SH-SY5Y (cell line): ENCODE measurements around the gene UBAP1L.

Source experiments
- GATA2 ChIP-seq: IDR thresholded peaks from 2 replicates; pipeline ENCODE4 v1.6.1; 2011; ENCODE audit warnings: mild to moderate bottlenecking, low read depth, low read length
- GATA3 ChIP-seq: IDR thresholded peaks from 2 replicates; pipeline ENCODE4 v1.6.1; 2011; ENCODE audit warnings: low read depth, mild to moderate bottlenecking, low read length, moderate library complexity

Gene UBAP1L

DNA sequence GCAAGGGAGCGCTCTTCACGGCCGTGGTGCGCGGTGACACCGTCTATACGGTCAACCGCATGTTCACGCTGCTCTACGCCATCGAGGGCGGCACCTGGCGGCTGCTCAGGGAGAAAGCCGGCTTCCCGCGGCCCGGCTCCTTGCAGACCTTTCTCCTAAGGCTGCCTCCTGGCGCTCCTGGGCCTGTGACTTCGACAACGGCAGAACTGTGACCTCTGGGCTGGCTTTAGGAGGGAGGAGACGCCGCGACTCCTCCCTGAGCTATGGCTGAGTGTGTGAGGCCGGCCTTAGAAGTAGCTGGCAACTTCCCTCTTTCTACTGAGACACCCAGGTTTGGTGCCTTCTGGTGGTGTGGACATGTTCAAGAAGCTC, 37.0 kb downstream of the UBAP1L start:
- TF ChIP-seq GATA2 (no peak), GATA3 (no peak)

- TF ChIP-seq GATA2 (no peak), GATA3 (no peak)
These were observed 37.6 kb downstream of the UBAP1L start for GRCh38 chr15:65077291-65077980.

GRCh38 chr15:65076486-65077290, 38.3 kb downstream of the UBAP1L start, which contains the start of gene KBTBD13:
Gene KBTBD13 (plus strand): TSS chr15:65076746. CDS start chr15:65076816, 70 bp downstream.
- no peak for TF ChIP-seq GATA3

- TF ChIP-seq GATA2, result no peak
- no peak for TF ChIP-seq GATA3
These were observed 42.4 kb downstream of the UBAP1L start for GRCh38 chr15:65072617-65073016.

DNA sequence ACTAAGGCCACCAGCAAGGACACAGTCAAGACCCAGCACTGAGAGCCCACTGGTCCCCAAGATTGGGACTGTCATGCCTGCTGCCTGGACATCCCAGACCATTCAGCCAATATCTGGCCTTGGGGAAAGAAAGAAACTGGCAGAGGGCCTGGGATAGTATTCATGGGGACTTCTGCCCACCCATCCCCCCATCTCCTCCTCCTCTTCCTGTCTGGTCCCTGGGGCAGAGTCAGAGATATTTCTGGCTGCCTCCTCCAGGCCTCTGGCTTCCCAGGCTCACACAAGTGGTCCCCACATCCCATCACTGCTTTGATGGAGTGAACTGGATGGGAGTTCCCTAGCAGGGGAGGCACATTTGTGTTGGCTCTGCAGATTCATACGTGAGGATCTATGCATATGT, 43.0 kb downstream of the UBAP1L start:
- TF ChIP-seq GATA3 (no peak), GATA2 (no peak)

DNA sequence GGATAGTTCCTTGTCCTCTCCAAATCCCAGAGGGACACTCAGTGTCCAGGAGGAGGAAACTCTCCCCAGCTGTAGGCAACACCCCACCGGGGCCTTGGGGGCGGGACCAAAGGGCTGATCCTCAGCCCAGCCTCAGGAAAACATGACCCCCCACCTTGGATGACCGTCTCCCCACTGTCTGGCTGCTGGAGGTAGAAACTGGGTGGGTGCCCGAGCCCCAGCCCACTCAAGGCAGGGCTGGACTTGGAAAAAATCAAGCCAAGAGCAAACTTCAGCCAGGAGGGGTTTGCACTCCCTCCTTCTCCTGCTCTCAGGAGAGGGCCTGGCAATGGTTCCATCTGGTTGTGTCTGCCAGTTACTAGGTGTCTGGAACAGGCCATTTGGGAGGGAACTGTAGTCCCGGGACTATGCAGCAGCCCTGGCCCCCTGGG, 43.6 kb downstream of the UBAP1L start:
- no peak for TF ChIP-seq GATA2
- TF ChIP-seq GATA3, result no peak

DNA sequence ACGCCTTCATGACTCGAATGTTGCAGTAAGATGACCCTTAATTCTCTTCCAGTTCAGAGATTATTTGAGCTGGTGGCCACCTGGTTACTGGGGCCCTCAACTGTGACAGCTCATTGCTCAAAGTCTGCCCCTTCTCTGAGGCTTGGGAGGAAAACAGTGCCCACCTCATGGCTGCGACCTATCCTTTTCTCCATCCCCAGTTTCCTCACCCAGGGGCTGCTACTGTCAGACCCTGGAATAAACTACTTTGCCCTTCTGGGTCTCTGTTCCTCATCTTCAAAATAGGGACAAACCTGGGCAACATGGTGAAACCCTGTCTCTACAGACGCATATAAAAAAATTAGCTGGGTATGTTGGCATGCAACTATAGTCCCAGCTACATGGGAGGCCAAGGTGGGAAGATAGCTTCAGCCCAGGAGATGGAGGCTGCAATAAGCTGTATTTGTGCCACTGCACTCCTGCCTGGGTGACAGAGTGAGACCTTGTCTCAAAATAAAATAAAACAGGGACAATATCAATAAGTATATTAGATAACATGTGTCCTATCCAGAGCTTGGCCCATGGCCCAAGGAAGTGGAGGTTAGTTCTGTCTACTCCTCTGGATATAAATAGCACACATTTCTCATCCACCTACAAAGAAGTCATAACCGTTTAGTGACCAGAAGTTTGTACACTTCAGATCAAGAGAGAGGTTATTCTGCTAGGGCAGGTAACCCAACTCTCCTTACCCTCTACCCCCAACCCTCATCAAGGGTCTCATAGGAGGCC, 45.0 kb downstream of the UBAP1L start:
- TF ChIP-seq GATA2 (no peak), GATA3 (no peak)

- no peak for TF ChIP-seq GATA3
These were observed 45.8 kb downstream of the UBAP1L start for GRCh38 chr15:65069179-65069578.

GRCh38 chr15:65068403-65068788, 46.6 kb downstream of the UBAP1L start:
- TF ChIP-seq GATA3, result no peak
- TF ChIP-seq GATA2, result no peak

DNA sequence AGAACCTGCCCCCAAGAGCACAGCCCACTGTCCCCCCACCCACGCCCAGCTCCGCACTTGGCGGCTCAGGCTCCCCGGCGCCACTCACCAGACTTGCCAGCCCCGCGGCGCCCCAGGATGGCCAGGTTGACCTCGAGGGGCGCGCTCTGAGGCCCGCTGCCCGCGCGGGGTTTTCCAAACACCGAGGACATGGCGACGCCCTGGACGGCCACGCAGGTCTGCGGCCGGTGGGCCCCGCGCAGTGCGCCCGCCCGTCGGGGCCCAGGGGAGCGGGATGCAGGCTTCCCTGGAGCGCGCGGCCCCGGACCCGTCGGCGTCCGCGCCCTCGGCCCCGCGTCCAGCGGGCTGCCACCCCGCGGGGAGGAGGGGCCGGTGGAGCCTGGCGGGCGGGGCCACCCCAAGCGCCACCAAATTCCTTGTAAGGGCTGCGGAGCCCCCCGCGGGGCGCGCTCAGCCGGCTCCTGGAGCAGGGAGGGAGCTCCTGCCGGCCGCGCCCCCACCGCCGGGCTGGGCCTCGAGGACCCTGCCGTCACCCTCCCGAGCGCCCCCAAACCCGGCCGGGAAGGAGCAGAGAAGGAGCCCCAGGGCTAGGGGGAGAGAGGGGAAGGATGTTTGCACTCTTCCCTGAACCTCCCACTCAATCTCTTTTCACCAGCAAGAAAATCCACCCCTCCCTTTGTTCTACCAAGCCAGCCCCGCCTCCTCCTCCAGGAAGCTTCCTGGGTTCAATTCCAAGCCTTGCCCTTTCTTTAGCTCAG, 47.2 kb downstream of the UBAP1L start, which contains the start of gene RASL12:
TSS of gene RASL12 (minus strand) at position 347 of the 758 bp plus-strand sequence. CDS start at position 191, 156 bp downstream.
- TF ChIP-seq GATA3 (no peak), GATA2 (no peak)

GRCh38 chr15:65067317-65067644, 47.7 kb downstream of the UBAP1L start:
- TF ChIP-seq GATA3 (no peak), GATA2 (no peak)

GRCh38 chr15:65066635-65067316, 48.2 kb downstream of the UBAP1L start:
- no peak for TF ChIP-seq GATA3
- TF ChIP-seq GATA2, result no peak

DNA sequence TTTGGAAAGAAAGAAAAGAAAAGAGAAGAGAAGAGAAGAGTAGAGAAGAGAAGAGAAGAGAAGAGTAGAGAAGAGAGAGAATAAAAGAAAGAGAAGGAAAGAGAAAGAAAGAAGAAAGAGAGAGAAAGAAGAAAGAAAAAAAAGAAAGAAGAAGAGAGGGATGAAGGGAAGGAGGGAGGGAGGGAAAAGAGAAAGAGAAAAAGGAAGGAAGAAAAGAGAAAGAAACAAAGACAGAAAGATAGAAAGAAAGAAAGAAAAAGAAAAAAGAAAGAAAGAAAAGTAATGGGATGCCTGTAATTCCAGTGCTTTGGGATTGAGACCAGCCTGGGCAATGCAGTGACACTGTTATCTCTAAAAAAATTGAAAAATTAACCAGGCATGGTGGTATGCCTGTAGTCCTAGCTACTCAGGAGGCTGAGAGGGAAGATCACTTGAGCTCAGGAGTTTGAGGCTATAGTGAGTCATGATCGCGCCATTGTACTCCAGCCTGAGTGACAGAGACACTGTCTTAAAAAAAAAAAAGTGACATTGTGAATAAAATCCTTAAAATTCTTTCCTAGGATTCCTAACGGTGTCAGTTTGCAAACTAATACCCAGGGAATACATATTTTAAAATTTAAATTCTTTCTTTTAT, 48.9 kb downstream of the UBAP1L start:
- TF ChIP-seq GATA2, result no peak
- TF ChIP-seq GATA3, result no peak

DNA sequence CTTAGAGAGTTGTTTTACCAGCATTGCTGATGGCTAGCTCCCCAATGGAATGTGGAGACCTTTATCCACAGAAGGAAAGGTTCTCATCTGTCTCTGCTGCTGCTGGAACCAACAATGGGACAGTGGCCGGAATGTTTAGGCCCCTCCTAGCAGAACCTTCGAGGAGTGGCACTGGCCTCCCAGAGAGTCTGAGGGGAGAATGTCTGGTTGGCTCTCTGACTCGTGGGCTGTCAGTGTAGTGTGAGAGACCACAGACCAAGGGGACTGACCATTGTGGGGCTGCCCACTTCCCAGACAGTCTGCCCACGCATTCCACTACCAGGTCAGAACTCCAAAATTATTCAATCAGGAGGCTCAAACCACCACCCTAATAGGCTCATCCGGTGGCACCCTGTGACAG, 52.3 kb downstream of the UBAP1L start:
- TF ChIP-seq GATA2, result no peak
- TF ChIP-seq GATA3, result no peak
